Activated B cell treated with CpG ODN at 0.5 μM for 24 hours (primary cell): ENCODE results near the gene TRNT1. TPM values are rescaled to one million over a fixed set of nuclear protein-coding genes. Genes with fewer than 3 reads are reported as not detected.

ENCODE experiments used
- ATAC-seq: fragments of 200-7000 bp; cut with Tn5 transposase; one replicate; pipeline ENCODE4 v1.10.0; 2021; ENCODE audit warnings: low read depth, mild to moderate bottlenecking, moderate library complexity
- CTCF ChIA-PET: fragments of 350-600 bp; sonication (Branson Sonifier 250); formaldehyde crosslinking; loops from one replicate; lab custom pipeline; 2021; ENCODE audit warnings: antibody characterized with exemption; lab: Charles Lee
- POLR2A ChIA-PET: fragments of 350-600 bp; sonication (Branson Sonifier 250); formaldehyde crosslinking; loops from one replicate; lab custom pipeline; 2021; ENCODE audit warnings: antibody characterized with exemption; lab: Charles Lee
- DNase-seq: peaks from one replicate; pipeline ENCODE4 v3.0.0; 2022
- H3K27ac Mint-ChIP-seq: one replicate; pipeline ENCODE4 v1.8.0; 2020; ENCODE audit warnings: mixed read lengths
- H3K27me3 Mint-ChIP-seq: one replicate; pipeline ENCODE4 v1.8.0; 2021; ENCODE audit warnings: mixed read lengths
- H3K36me3 Mint-ChIP-seq: one replicate; pipeline ENCODE4 v1.8.0; 2021; ENCODE audit warnings: low read depth, mixed read lengths
- H3K4me1 Mint-ChIP-seq: one replicate; pipeline ENCODE4 v1.8.0; 2021; ENCODE audit warnings: mixed read lengths
- H3K4me3 Mint-ChIP-seq: one replicate; pipeline ENCODE4 v1.8.0; 2020; ENCODE audit warnings: mild to moderate bottlenecking, mixed read lengths
- H3K9me3 Mint-ChIP-seq: one replicate; pipeline ENCODE4 v1.8.0; 2020; ENCODE audit warnings: mixed read lengths
- CTCF ChIP-seq: fragments of 200-600 bp; IDR thresholded peaks from one replicate; pipeline ENCODE4 v1.8.0; 2022; ENCODE audit warnings: antibody characterized with exemption, mild to moderate bottlenecking
- intact Hi-C: fragments of 100-400 bp; cut with micrococcal nuclease; formaldehyde crosslinking; loops from one replicate; pipeline ENCODE4 v1.15.1; 2024
- total RNA-seq: library from RNA; stranded (reverse); gene quantifications from 2 replicates; pipeline ENCODE4 v1.2.3, GENCODE V29; 2022

TRNT1 gene
- total RNA-seq, 1 donor from 2014 or later: 51.3 TPM

- no peaks in the 10 kb centered on the region for H3K9me3 Mint-ChIP-seq
- POLR2A ChIA-PET: no interaction called here
- H3K4me3 Mint-ChIP-seq: no peak overlapping the region
- no peak for ATAC-seq
- no peaks in the 10 kb centered on the region for H3K4me1 Mint-ChIP-seq
- H3K27ac Mint-ChIP-seq: no peak overlapping the region
- CTCF ChIA-PET: no interaction called here
- H3K27me3 Mint-ChIP-seq: no peaks in the 10 kb centered on the region
- TF ChIP-seq CTCF: no peak
- intact Hi-C loops: loop anchor here (2.0 kb wide), 1 partner anchor 15 kb away; no protein-coding TSS in a partner anchor
- DNase-seq: no peak
- H3K36me3 Mint-ChIP-seq: peaks cover 80% of the 10 kb centered on the region
These were observed 30.7 kb downstream of the TRNT1 start for GRCh38 chr3:3157484-3157883.

- no peak for DNase-seq
- H3K4me1 Mint-ChIP-seq: no peaks in the 10 kb centered on the region
- H3K36me3 Mint-ChIP-seq: peaks cover 81% of the 10 kb centered on the region
- no peak for TF ChIP-seq CTCF
- H3K27ac Mint-ChIP-seq: no peak overlapping the region
- H3K9me3 Mint-ChIP-seq: no peaks in the 10 kb centered on the region
- intact Hi-C loops: no loop called here
- CTCF ChIA-PET: interaction anchor here (1.5 kb wide), 1 partner anchor 21 kb away, joined by 3 read pairs; no protein-coding TSS in a partner anchor
- no peak overlapping the region for H3K4me3 Mint-ChIP-seq
- no peak for ATAC-seq
- no peaks in the 10 kb centered on the region for H3K27me3 Mint-ChIP-seq
- POLR2A ChIA-PET: no interaction called here
These were observed 34.1 kb downstream of the TRNT1 start for GRCh38 chr3:3160826-3161225.

- ATAC-seq (no peak), DNase-seq (no peak)
- ChIA-PET CTCF (no interaction called here), POLR2A (no interaction called here)
- TF ChIP-seq CTCF: no peak
- Mint-ChIP-seq H3K27ac (no peak overlapping the region), H3K27me3 (no peaks in the 10 kb centered on the region), H3K36me3 (peaks cover 75% of the 10 kb centered on the region), H3K9me3 (no peaks in the 10 kb centered on the region), H3K4me3 (no peak overlapping the region), H3K4me1 (no peaks in the 10 kb centered on the region)
- intact Hi-C loops: no loop called here
These were observed 38.5 kb downstream of the TRNT1 start for GRCh38 chr3:3165241-3165640.

DNA sequence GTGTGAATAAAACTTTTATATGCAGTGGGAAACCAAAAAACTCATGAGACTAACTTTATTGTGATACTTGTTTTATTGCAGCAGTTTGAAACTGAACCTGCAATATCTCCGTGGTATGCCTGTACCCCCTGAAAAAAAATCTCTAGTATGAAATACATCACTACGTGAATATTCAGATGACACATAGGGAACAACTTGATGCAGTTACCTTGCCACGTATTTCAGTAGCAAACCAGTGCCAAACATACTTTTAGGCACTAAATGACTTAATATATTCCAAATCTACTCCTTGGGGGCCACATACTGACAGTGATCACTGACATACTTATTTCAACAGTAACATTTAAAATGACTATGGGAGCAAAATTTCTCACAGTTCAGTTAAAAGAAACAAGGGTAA, 38.9 kb downstream of the TRNT1 start:
- intact Hi-C loops: no loop called here
- DNase-seq (no peak), ATAC-seq (no peak)
- no peaks in the 10 kb centered on the region for H3K4me1 Mint-ChIP-seq
- POLR2A ChIA-PET: no interaction called here
- no peak overlapping the region for H3K27ac Mint-ChIP-seq
- CTCF ChIA-PET: no interaction called here
- no peak for TF ChIP-seq CTCF
- no peak overlapping the region for H3K4me3 Mint-ChIP-seq
- no peaks in the 10 kb centered on the region for H3K9me3 Mint-ChIP-seq
- H3K36me3 Mint-ChIP-seq: peaks cover 73% of the 10 kb centered on the region
- no peaks in the 10 kb centered on the region for H3K27me3 Mint-ChIP-seq

DNA sequence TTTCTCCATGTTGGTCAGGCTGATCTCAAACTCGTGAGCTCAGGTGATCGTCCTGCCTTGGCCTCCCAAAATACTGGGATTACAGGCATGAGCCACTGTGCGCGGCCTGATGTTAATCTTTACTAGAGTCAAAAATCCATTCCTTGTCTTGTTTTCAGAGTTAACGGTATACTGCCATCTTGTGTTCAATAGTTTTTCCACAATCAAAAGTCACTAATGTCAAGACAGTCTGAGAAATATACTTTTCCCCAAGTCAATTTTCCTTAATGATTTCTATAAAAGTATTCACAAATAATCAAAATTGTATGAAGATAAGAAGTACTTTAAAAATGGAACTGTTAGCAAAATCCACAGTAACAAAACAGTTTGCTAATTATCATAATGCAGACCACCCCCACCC, 44.3 kb downstream of the TRNT1 start:
- ATAC-seq (no peak), DNase-seq (no peak)
- peaks cover 74% of the 10 kb centered on the region for H3K36me3 Mint-ChIP-seq
- ChIA-PET CTCF (interaction anchor here (0.6 to 1.7 kb wide), 2 partner anchors 8 to 1277 kb away, joined by 4 to 5 read pairs; partner anchors contain the start of gene CRBN), POLR2A (no interaction called here)
- no peaks in the 10 kb centered on the region for H3K9me3 Mint-ChIP-seq
- no peak overlapping the region for H3K4me3 Mint-ChIP-seq
- intact Hi-C loops: loop anchor here (5.0 kb wide), 1 partner anchor 84 kb away; no protein-coding TSS in a partner anchor
- H3K27ac Mint-ChIP-seq: no peak overlapping the region
- peaks cover 34% of the 10 kb centered on the region for H3K4me1 Mint-ChIP-seq
- no peaks in the 10 kb centered on the region for H3K27me3 Mint-ChIP-seq
- no peak for TF ChIP-seq CTCF
